Measurements from ENCODE around the gene MR1.
"Not testable (repeated sequence)": the region's sequence is repeated elsewhere in the genome, so short reads cannot be mapped to it uniquely, and the experiment has no call there.

The MR1 gene

DNA sequence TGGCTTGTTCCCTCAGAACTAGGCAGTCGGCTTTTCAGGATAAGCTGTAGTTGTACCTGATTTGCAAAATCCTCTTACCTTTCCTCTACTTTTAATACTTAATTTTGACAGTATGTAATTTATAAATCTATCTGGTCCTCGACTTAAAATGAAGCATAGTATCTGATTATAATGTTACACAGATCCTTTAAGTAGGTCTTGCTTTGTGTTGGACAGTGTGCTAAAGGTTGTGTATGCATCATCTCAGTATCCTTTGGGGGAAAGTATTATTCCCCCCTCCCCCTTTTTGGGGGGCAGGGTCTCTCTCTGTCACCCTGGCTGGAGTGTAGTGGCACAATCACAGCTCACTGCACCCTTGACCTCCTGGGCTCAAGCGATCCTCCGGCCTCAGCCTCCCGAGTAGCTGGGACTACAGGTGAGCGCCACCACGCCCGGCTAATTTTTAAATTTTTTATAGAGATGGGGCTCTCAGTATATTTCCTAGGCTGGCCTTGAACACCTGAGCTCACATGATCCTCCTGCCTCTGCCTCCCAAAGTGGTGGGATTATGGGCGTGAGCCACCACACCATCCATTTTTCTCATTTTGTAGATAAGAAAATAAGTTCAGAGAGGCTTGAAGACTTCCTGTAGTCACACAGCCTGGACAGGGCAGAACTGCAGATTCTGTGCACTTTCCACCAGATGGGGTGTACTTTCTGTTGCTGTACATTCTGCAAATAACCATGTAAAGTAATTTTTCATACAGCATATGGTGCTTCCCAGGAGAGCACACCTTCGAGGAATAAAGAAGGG is 10.3 kb upstream of the MR1 start:
- intact Hi-C loops (cut with DNase I) = loop anchor here (5.0 to 10.0 kb wide), 3 partner anchors 66 to 519 kb away; partner anchors contain the start of genes ACBD6 and KIAA1614
- no peak for DNase-seq

DNA sequence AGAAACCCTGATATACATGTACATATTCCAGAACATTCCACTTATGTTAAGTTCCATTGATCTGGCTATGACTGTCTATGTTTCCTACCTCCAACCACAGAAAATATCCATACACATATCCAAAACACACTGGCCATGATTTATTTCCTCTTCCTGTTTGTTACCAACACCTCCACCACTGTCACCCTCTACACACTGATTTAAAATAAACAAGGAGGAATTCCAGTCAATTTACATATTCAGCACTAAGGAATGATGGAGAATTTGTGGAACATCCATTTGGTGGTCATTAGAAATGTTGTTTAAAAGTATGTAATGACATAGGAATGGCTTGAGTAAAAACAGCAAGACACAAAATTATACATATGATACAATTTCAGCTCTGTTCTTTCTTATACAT is 5.6 kb upstream of the MR1 start:
- intact Hi-C loops (cut with DNase I) = loop anchor here (10.0 kb wide), 2 partner anchors 113 to 523 kb away; partner anchors contain the start of genes ACBD6 and KIAA1614
- DNase-seq = no peak

DNA sequence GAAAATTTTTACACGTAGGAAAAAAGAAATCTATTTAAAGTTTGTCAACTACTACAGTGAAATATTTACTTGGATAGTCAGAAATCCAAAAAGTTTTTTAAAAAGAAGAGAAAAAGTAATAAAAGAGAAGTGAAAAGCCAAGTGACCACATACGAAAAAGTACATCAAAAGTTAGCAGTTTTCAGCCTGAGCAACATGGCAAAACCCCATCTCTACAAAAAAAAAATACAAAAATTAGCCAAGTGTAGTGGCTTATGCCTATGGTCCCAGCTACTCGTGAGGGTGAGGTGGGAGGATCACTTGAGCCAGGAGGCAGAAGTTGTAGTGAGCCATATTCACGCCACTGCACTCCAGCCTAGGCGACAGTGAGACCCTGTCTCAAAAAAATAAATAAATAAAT is 5.2 kb upstream of the MR1 start:
- intact Hi-C loops (cut with DNase I) = loop anchor here (10.0 kb wide), 2 partner anchors 114 to 524 kb away; partner anchors contain the start of genes ACBD6 and KIAA1614
- no peak for DNase-seq

- intact Hi-C loops (cut with DNase I) = loop anchor here (10.0 kb wide), 1 partner anchor 52 kb away; the partner anchor contains the start of gene IER5
- no peak for DNase-seq
These were observed 1.2 kb upstream of the MR1 start for GRCh38 chr1:181032535-181032934.

- DNase-seq = peak in 27 of 42 donors; percentile 8 to 67 (median 31)
- intact Hi-C loops (cut with DNase I) = loop anchor here (10.0 kb wide), 1 partner anchor 52 kb away; the partner anchor contains the start of gene IER5
These were observed 520 bp upstream of the MR1 start for GRCh38 chr1:181033128-181033798.

GRCh38 chr1:181035210-181035609 is 1.4 kb downstream of the MR1 start:
- intact Hi-C loops (cut with DNase I) = loop anchor here (5.0 to 10.0 kb wide), 2 partner anchors 50 to 107 kb away; partner anchors contain the start of gene IER5
- DNase-seq = not testable (repeated sequence)

DNA sequence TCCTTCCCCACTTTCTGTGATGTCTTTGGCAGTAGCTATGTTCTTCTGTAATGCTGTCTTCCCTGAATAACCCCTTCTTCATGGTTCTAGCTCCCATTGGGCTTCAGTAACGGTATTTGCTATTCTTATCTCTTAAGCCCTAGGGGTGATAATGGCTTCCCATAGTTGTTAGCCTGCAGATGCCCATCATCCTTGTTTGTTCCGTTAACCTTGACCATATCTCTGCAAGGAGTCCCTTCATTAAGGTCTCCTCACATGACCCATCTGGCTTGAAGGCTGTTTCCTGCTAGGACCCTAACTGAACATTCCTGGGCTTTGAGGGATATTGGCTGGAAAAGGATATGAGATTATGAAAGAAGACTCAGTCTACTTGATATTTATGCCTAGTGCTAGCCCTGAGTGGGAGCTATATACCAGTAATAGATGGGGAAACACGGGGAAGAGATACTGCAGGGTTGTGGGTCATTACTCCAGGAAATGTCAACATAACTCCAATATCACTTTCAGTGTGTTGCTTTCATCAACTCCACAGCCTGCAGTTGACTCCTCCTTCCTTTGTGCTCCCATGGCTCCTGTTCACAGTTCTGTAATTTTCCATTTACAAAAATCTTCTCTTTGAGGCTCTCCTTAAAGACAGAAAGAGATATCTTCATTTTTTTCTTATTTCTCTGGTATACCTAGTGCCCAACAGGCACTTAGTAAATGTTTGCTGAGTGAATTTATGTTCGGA is 2.5 kb downstream of the MR1 start:
- no peak for DNase-seq
- intact Hi-C loops (cut with DNase I) = loop anchor here (5.0 to 10.0 kb wide), 2 partner anchors 49 to 106 kb away; partner anchors contain the start of gene IER5

- intact Hi-C loops (cut with DNase I) = loop anchor here (5.0 to 10.0 kb wide), 2 partner anchors 47 to 105 kb away; partner anchors contain the start of gene IER5
- no peak for DNase-seq
These were observed 3.6 kb downstream of the MR1 start for GRCh38 chr1:181037386-181037785.

GRCh38 chr1:181038399-181038873 is 4.7 kb downstream of the MR1 start:
- peak in 39 of 42 donors; percentile 12 to 87 (median 62) for DNase-seq
- intact Hi-C loops (cut with DNase I) = loop anchor here (5.0 to 10.0 kb wide), 2 partner anchors 46 to 104 kb away; partner anchors contain the start of gene IER5

DNA sequence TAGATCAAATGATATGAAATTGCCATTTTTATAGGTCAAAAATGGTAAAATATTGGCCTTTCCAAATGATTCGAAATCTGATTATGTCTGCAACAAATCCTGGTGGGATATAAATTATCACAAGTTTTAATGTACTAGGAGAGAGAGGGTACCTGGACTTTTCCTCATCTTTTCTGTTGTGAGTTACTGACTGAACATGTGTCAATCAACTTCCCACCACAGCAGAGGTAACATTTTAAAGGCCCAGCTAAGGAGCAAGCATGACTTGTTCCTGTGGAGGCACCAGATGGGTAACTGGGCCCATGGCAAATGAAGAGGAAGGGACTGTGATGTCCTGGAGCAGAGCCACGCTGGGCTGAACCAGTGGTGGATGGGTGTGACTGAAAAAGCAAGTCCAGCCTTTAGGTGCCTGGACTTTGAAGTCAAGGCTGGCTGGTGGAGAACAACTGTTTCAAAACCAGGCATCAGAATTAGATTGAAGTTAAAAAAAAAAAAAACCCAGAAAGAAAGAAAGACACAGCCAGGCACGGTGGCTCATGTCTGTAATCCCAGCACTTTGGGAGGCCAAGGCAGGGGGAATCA is 6.6 kb downstream of the MR1 start:
- intact Hi-C loops (cut with DNase I) = no loop called here
- peak in 1 of 42 donors; percentile 12 for DNase-seq

- intact Hi-C loops (cut with DNase I) = no loop called here
- DNase-seq = peak in 1 of 42 donors; percentile 39
These were observed 9.5 kb downstream of the MR1 start for GRCh38 chr1:181043025-181043888.

- intact Hi-C loops (cut with DNase I) = no loop called here
- no peak for DNase-seq
These were observed 10.7 kb downstream of the MR1 start for GRCh38 chr1:181044449-181044966.

- intact Hi-C loops (cut with DNase I) = not testable (repeated sequence)
These were observed 12.2 kb downstream of the MR1 start for GRCh38 chr1:181045946-181046345.

DNA sequence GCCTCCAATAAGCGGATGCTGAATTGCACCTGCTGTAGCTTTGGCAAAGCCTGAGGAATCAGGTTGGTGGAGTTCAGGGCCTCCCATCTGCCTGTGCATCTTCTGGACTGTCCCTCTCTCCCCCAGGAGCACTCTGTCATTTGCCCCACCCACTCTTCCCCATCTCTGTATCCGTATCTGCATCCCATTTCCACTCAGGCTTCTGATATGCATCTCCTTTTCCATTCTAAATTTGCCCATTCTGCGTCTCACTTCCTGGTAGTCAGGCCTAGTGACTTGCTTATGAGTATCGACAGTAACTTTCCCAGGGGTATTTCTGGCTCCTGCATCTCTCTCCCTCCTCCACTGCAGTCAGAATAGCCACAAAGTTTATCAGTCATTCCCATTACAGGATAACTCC is 15.6 kb downstream of the MR1 start:
- intact Hi-C loops (cut with DNase I) = no loop called here
- DNase-seq = no peak

More at GRCh38 chr1:181045946-181046345, 12.2 kb downstream of the MR1 start:
- not testable (repeated sequence) for DNase-seq

DNA sequence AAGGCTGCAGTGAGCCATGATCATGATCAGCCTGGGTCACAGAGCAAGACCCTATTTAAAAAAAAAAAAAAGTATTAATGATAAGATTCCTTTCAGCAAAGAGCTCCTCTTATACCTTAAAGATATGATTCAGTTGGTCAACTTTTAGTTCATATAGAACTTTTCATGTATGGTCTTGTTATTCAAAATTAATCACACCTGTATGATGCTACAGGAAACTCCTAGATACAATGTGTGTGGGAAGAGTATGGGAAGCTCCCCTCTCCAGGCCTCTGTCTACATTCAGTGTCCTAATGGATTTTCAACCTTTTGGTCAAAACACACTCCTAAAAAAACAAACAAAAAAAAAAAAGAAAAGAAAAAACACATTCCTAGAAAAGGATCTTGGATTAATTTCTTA is 17.1 kb downstream of the MR1 start:
- intact Hi-C loops (cut with DNase I) = no loop called here
- no peak for DNase-seq

GRCh38 chr1:181056560-181056959 is 22.8 kb downstream of the MR1 start:
- intact Hi-C loops (cut with DNase I) = no loop called here
- DNase-seq = no peak

DNA sequence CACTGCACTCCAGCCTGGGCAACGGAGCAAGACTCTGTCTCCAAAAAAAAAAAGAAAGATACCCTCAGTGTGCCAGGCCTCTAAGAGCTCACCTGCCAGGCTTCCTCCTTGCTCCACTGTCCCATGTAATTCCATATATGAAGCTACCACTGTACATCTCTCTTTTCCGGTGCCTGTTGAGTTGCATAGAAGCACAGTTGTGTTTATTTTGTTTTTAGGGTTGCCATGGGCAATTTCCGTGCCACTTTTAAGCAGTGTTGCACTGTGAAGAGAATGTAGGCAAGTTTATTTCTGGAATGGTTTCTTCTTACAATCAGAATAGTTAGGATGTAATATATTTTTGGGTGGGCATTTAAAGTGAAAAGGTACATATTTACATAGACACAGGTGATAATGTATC is 23.3 kb downstream of the MR1 start:
- DNase-seq = no peak
- intact Hi-C loops (cut with DNase I) = no loop called here

Data from head of caudate nucleus (tissue), 42 donors.